Nephron (organoid): ENCODE results near the gene LRP1.

Source experiments
- H3K27ac Mint-ChIP-seq, 3 experiments: 2 replicates each; pipeline ENCODE4 v1.8.0; 2020; ENCODE audit warnings: mixed read lengths in 3 of 3, mild to moderate bottlenecking in 2 of 3, moderate library complexity in 1 of 3
- H3K27me3 Mint-ChIP-seq: 2 replicates; pipeline ENCODE4 v1.8.0; 2021; ENCODE audit warnings: low read depth, mild to moderate bottlenecking, moderate library complexity, mixed read lengths
- H3K36me3 Mint-ChIP-seq: 2 replicates; pipeline ENCODE4 v1.8.0; 2020; ENCODE audit warnings: low read depth, mixed read lengths
- H3K4me1 Mint-ChIP-seq: 2 replicates; pipeline ENCODE4 v1.8.0; 2020; ENCODE audit warnings: mixed read lengths
- H3K4me3 Mint-ChIP-seq, 3 experiments: 2 replicates each; pipeline ENCODE4 v1.8.0; 2020; ENCODE audit warnings: mild to moderate bottlenecking in 3 of 3, mixed read lengths in 3 of 3, moderate library complexity in 2 of 3
- H3K9me3 Mint-ChIP-seq: 2 replicates; pipeline ENCODE4 v1.8.0; 2020; ENCODE audit warnings: mixed read lengths
- TF ChIP-seq, protein P1 (sequence below), 3 experiments: fragments of 200-600 bp; sonication (generic); IDR thresholded peaks; one replicate each; pipeline ENCODE4 v1.5.0; 2021; ENCODE audit warnings: antibody characterized with exemption in 3 of 3; ENCODE audit not compliant: unreplicated experiment in 3 of 3

LRP1 gene

DNA sequence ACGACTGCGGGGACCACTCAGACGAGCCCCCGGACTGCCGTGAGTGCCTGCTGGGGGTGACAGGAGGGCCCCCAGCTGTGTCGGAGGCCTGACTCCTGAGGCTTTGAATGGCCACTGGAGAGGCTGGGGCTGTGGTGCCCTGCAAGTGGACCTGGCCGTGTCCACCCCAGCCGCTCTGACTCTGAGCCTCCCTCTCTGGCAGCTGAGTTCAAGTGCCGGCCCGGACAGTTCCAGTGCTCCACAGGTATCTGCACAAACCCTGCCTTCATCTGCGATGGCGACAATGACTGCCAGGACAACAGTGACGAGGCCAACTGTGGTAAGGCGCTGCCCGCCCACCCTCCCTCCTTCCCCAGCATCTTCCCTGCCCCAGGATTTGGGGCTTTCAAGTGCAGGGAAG, 72.2 kb downstream of the LRP1 start:
- H3K4me3 Mint-ChIP-seq, result no peak overlapping the region
- no peaks in the 10 kb centered on the region for H3K9me3 Mint-ChIP-seq
- H3K4me1 Mint-ChIP-seq, result peaks cover 6% of the 10 kb centered on the region
- no peaks in the 10 kb centered on the region for H3K27me3 Mint-ChIP-seq
- H3K36me3 Mint-ChIP-seq, result peaks cover 53% of the 10 kb centered on the region
- TF ChIP-seq, protein P1, sequence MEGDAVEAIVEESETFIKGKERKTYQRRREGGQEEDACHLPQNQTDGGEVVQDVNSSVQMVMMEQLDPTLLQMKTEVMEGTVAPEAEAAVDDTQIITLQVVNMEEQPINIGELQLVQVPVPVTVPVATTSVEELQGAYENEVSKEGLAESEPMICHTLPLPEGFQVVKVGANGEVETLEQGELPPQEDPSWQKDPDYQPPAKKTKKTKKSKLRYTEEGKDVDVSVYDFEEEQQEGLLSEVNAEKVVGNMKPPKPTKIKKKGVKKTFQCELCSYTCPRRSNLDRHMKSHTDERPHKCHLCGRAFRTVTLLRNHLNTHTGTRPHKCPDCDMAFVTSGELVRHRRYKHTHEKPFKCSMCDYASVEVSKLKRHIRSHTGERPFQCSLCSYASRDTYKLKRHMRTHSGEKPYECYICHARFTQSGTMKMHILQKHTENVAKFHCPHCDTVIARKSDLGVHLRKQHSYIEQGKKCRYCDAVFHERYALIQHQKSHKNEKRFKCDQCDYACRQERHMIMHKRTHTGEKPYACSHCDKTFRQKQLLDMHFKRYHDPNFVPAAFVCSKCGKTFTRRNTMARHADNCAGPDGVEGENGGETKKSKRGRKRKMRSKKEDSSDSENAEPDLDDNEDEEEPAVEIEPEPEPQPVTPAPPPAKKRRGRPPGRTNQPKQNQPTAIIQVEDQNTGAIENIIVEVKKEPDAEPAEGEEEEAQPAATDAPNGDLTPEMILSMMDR (IDR thresholded peaks at IDR 0.05; ENCODE audit: unreplicated experiment in 3 of 3), result no peak
- no peak overlapping the region for H3K27ac Mint-ChIP-seq

DNA sequence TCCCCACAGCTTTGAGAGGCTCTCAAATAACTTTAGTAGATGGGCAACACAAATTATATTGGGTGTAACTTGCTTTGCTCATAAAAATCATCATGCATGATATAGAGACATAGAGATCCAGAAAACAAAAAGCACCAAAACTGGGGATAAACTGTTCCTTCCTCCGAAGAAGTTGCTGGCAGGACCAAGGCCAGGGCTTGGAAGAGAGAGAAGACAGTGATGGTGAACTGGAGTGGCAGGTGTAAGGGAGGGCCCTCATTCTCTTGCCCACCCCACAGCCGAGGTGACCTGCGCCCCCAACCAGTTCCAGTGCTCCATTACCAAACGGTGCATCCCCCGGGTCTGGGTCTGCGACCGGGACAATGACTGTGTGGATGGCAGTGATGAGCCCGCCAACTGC, 72.9 kb downstream of the LRP1 start:
- H3K27ac Mint-ChIP-seq, result peak overlapping the region in 1 of 3 experiments; percentile 33
- peaks cover 5% of the 10 kb centered on the region for H3K4me1 Mint-ChIP-seq
- H3K9me3 Mint-ChIP-seq, result no peaks in the 10 kb centered on the region
- TF ChIP-seq, protein P1 (IDR thresholded peaks at IDR 0.05; ENCODE audit: unreplicated experiment in 3 of 3), result no peak
- H3K27me3 Mint-ChIP-seq, result no peaks in the 10 kb centered on the region
- H3K36me3 Mint-ChIP-seq, result peaks cover 54% of the 10 kb centered on the region
- H3K4me3 Mint-ChIP-seq, result no peak overlapping the region

DNA sequence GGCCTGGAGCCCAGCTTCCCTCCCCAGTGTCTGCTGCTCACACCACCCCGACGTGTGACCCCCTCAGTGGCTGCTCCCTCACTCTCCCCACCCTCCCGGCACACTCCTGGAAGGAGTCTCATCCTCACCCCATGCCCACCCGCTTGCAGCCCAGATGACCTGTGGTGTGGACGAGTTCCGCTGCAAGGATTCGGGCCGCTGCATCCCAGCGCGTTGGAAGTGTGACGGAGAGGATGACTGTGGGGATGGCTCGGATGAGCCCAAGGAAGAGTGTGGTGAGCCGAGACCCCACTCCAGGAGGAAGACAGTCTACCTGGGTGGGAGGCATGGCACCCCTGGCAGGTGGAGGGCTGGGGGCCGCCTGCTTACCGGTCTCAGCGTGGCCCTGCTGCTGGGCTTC, 73.3 kb downstream of the LRP1 start:
- H3K4me1 Mint-ChIP-seq, result peaks cover under 1% of the 10 kb centered on the region
- H3K4me3 Mint-ChIP-seq, result no peak overlapping the region
- TF ChIP-seq, protein P1 (IDR thresholded peaks at IDR 0.05; ENCODE audit: unreplicated experiment in 3 of 3), result no peak
- no peaks in the 10 kb centered on the region for H3K9me3 Mint-ChIP-seq
- H3K27ac Mint-ChIP-seq, result no peak overlapping the region
- no peaks in the 10 kb centered on the region for H3K27me3 Mint-ChIP-seq
- H3K36me3 Mint-ChIP-seq, result peaks cover 54% of the 10 kb centered on the region

DNA sequence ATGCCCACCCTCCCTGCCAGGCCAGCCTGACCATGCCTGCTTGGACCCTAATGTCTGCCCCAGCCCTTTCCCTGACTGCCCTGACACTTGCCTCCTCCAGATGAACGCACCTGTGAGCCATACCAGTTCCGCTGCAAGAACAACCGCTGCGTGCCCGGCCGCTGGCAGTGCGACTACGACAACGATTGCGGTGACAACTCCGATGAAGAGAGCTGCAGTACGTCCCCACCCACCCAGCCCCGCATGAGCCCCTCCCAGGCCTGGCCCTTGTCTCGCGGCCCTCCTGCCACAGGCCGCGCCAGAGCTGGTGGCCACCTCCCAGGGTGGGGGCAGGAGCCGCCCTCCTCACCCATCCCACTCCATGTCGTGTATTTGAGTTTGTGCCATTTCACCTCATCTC, 74.0 kb downstream of the LRP1 start:
- Mint-ChIP-seq H3K4me1 (no peaks in the 10 kb centered on the region), H3K36me3 (peaks cover 52% of the 10 kb centered on the region), H3K27me3 (no peaks in the 10 kb centered on the region), H3K9me3 (no peaks in the 10 kb centered on the region), H3K27ac (no peak overlapping the region), H3K4me3 (no peak overlapping the region)
- TF ChIP-seq, protein P1 (IDR thresholded peaks at IDR 0.05; ENCODE audit: unreplicated experiment in 3 of 3), result no peak

DNA sequence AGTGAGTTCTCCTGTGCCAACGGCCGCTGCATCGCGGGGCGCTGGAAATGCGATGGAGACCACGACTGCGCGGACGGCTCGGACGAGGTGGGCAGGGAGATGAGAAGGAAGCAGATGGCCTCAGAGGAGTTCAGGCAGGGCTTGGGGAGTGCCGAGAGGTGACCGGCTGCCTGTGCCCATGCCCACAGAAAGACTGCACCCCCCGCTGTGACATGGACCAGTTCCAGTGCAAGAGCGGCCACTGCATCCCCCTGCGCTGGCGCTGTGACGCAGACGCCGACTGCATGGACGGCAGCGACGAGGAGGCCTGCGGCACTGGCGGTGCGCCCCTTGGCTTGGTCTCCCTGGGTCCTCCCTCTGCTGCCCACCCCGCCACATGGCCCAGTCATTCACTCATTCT, 74.9 kb downstream of the LRP1 start:
- H3K4me1 Mint-ChIP-seq, result no peaks in the 10 kb centered on the region
- peaks cover 47% of the 10 kb centered on the region for H3K36me3 Mint-ChIP-seq
- TF ChIP-seq, protein P1 (IDR thresholded peaks at IDR 0.05; ENCODE audit: unreplicated experiment in 3 of 3), result no peak
- H3K27ac Mint-ChIP-seq, result no peak overlapping the region
- no peaks in the 10 kb centered on the region for H3K9me3 Mint-ChIP-seq
- no peaks in the 10 kb centered on the region for H3K27me3 Mint-ChIP-seq
- no peak overlapping the region for H3K4me3 Mint-ChIP-seq

DNA sequence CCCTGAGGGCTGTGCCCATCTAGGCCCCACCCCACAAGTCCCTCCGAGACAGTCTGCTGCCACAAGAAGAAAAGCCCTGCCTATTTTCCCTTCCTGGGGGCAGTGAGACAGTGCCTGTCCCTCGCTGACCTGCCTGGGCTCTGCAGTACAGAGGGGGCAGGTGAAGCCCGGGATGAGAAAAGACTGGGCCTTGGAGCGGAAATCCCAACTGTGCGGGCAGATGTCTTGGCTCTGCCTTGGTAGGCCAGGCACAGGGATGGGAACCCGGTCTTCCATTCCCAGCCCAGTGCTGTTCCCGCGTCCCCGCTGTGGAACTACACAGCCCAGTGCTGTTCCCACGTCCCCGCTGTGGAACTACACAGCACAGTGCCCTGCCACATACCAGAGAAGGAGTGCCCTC, 75.5 kb downstream of the LRP1 start:
- Mint-ChIP-seq H3K36me3 (peaks cover 43% of the 10 kb centered on the region), H3K4me3 (no peak overlapping the region), H3K4me1 (no peaks in the 10 kb centered on the region), H3K27me3 (no peaks in the 10 kb centered on the region), H3K27ac (no peak overlapping the region), H3K9me3 (no peaks in the 10 kb centered on the region)
- TF ChIP-seq, protein P1 (IDR thresholded peaks at IDR 0.05; ENCODE audit: unreplicated experiment in 3 of 3), result no peak
